DND-41 (cell line): ENCODE data around the gene CRACDL.

Experiments used
- ATAC-seq: fragments of 200-7000 bp; cut with Tn5 transposase; 3 replicates; pipeline ENCODE4 v1.9.1; 2021; ENCODE audit warnings: low read depth; ENCODE audit not compliant: insufficient read depth
- DNase-seq: peaks from one replicate; pipeline ENCODE4 v3.0.0-alpha.2; 2020
- H2AFZ ChIP-seq: 2 replicates; pipeline ENCODE4 v1.6.0; 2012; ENCODE audit warnings: low read depth, low read length
- H3K27ac ChIP-seq: 2 replicates; pipeline ENCODE4 v1.5.1; 2012; ENCODE audit warnings: low read length, inconsistent platforms
- H3K27me3 ChIP-seq: fragments of 200-600 bp; sonication (generic); 2 replicates; pipeline ENCODE4 v1.6.0; 2012; ENCODE audit warnings: low read length, mild to moderate bottlenecking, inconsistent platforms; ENCODE audit not compliant: insufficient read depth, poor library complexity
- H3K36me3 ChIP-seq: 2 replicates; pipeline ENCODE4 v1.5.1; 2012; ENCODE audit warnings: low read length, inconsistent platforms; ENCODE audit not compliant: insufficient read depth
- H3K4me1 ChIP-seq: 2 replicates; pipeline ENCODE4 v1.5.1; 2012; ENCODE audit warnings: mild to moderate bottlenecking, low read length; ENCODE audit not compliant: insufficient read depth
- H3K4me2 ChIP-seq: 2 replicates; pipeline ENCODE4 v1.6.0; 2012; ENCODE audit warnings: mild to moderate bottlenecking, moderate library complexity, low read length, inconsistent platforms; ENCODE audit not compliant: insufficient read depth
- H3K4me3 ChIP-seq, 2 experiments: fragments of 200-600 bp in 1 of 2; shearing (Covaris generic) in 1 of 2; 2 replicates each; pipeline ENCODE4 v1.5.1; 2012 to 2016; ENCODE audit warnings: inconsistent platforms in 2 of 2, low read length in 2 of 2, mild to moderate bottlenecking in 2 of 2, low read depth in 1 of 2, moderate library complexity in 1 of 2
- H3K79me2 ChIP-seq: 2 replicates; pipeline ENCODE4 v1.6.0; 2012; ENCODE audit warnings: low read length, inconsistent platforms; ENCODE audit not compliant: insufficient read depth
- H3K9ac ChIP-seq: 2 replicates; pipeline ENCODE4 v1.6.0; 2012; ENCODE audit warnings: low read depth, mild to moderate bottlenecking, inconsistent platforms, low read length, moderate library complexity
- H3K9me3 ChIP-seq: 2 replicates; pipeline ENCODE4 v1.5.1; 2012; ENCODE audit warnings: low read length, moderate library complexity, mild to moderate bottlenecking, inconsistent platforms; ENCODE audit not compliant: insufficient read depth, severe bottlenecking
- H4K20me1 ChIP-seq: 2 replicates; pipeline ENCODE4 v1.6.0; 2012; ENCODE audit warnings: low read length; ENCODE audit not compliant: insufficient read depth
- EZH2 ChIP-seq: IDR thresholded peaks from 3 replicates; pipeline ENCODE4 v1.6.1; 2012; ENCODE audit warnings: borderline replicate concordance, low read depth, mild to moderate bottlenecking, moderate library complexity, low read length, inconsistent platforms; ENCODE audit not compliant: severe bottlenecking
- TF ChIP-seq, protein P1 (sequence below): IDR thresholded peaks from 2 replicates; pipeline ENCODE4 v1.5.1; 2012; ENCODE audit warnings: borderline replicate concordance, low read length, moderate library complexity, mild to moderate bottlenecking; ENCODE audit not compliant: poor library complexity, severe bottlenecking; ENCODE audit errors: extremely low read depth

CRACDL gene

DNA sequence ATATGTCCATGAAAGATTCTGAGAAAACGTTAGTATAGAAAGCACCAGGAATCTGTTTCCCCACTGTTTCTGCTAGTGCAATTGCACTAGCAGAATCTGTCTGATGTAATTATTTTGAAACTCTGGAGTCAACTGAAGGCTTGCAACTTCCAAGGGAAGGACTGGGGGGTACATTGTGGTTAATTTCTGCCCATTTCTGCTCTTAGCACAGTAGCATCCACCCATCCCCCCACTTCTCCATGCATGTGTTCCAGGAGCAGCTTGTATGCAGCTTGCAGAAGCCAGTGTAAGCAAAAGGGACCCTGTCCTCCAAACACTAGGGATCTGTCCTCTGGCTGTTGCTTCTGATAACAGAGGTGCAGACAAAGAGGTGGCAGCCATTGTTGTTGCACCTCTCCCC lies 74.4 kb downstream of the CRACDL start:
- no peaks in the 10 kb centered on the region for H3K79me2 ChIP-seq
- no peak overlapping the region for H3K9ac ChIP-seq
- no peaks in the 10 kb centered on the region for H3K4me1 ChIP-seq
- no peak for TF ChIP-seq EZH2
- TF ChIP-seq, protein P1, sequence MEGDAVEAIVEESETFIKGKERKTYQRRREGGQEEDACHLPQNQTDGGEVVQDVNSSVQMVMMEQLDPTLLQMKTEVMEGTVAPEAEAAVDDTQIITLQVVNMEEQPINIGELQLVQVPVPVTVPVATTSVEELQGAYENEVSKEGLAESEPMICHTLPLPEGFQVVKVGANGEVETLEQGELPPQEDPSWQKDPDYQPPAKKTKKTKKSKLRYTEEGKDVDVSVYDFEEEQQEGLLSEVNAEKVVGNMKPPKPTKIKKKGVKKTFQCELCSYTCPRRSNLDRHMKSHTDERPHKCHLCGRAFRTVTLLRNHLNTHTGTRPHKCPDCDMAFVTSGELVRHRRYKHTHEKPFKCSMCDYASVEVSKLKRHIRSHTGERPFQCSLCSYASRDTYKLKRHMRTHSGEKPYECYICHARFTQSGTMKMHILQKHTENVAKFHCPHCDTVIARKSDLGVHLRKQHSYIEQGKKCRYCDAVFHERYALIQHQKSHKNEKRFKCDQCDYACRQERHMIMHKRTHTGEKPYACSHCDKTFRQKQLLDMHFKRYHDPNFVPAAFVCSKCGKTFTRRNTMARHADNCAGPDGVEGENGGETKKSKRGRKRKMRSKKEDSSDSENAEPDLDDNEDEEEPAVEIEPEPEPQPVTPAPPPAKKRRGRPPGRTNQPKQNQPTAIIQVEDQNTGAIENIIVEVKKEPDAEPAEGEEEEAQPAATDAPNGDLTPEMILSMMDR = no peak
- H3K27ac ChIP-seq = no peak overlapping the region
- H3K4me2 ChIP-seq = no peak overlapping the region
- no peak for DNase-seq
- peaks cover 9% of the 10 kb centered on the region for H3K9me3 ChIP-seq
- no peak overlapping the region for H2AFZ ChIP-seq
- ATAC-seq = no peak
- no peak overlapping the region for H3K4me3 ChIP-seq
- no peaks in the 10 kb centered on the region for H3K27me3 ChIP-seq
- H3K36me3 ChIP-seq = no peaks in the 10 kb centered on the region
- H4K20me1 ChIP-seq = no peaks in the 10 kb centered on the region

- TF ChIP-seq, protein P1 = no peak
- no peak for TF ChIP-seq EZH2
- no peaks in the 10 kb centered on the region for H4K20me1 ChIP-seq
- H3K9me3 ChIP-seq = peaks cover 9% of the 10 kb centered on the region
- no peak overlapping the region for H3K9ac ChIP-seq
- no peaks in the 10 kb centered on the region for H3K27me3 ChIP-seq
- H3K4me3 ChIP-seq = no peak overlapping the region
- H3K4me1 ChIP-seq = no peaks in the 10 kb centered on the region
- DNase-seq (no peak), ATAC-seq (no peak)
- no peak overlapping the region for H3K27ac ChIP-seq
- H2AFZ ChIP-seq = no peak overlapping the region
- no peaks in the 10 kb centered on the region for H3K36me3 ChIP-seq
- H3K4me2 ChIP-seq = no peak overlapping the region
- H3K79me2 ChIP-seq = no peaks in the 10 kb centered on the region
These were observed 76.7 kb downstream of the CRACDL start for GRCh38 chr2:98859323-98859722.

GRCh38 chr2:98857001-98857400 lies 79.0 kb downstream of the CRACDL start:
- no peak overlapping the region for H2AFZ ChIP-seq
- DNase-seq (no peak), ATAC-seq (no peak)
- H3K4me1 ChIP-seq = no peaks in the 10 kb centered on the region
- H3K79me2 ChIP-seq = no peaks in the 10 kb centered on the region
- H3K27ac ChIP-seq = no peak overlapping the region
- no peaks in the 10 kb centered on the region for H4K20me1 ChIP-seq
- no peak for TF ChIP-seq EZH2
- TF ChIP-seq, protein P1 = no peak
- H3K36me3 ChIP-seq = no peaks in the 10 kb centered on the region
- peaks cover 9% of the 10 kb centered on the region for H3K9me3 ChIP-seq
- no peak overlapping the region for H3K4me2 ChIP-seq
- no peaks in the 10 kb centered on the region for H3K27me3 ChIP-seq
- no peak overlapping the region for H3K4me3 ChIP-seq
- H3K9ac ChIP-seq = no peak overlapping the region

DNA sequence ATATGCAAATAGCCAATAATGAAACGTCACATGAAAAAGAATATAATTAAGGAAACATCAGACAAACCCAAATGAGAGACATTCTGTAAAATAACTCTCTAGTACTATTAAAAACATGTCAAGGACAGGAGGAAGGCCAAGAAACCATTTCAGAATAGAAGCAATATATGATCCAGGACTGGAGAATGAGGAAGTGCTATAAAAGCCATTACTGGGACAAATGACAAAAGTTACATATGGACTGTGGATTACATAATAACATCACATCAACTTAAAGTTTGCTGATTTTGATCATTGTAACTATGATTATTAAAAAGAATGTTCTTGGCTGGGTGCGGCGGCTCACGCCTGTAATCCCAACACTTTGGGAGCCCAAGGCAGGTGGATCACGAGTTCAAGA lies 81.3 kb downstream of the CRACDL start:
- TF ChIP-seq EZH2 = no peak
- TF ChIP-seq, protein P1 = no peak
- Histone ChIP-seq H3K79me2 (no peaks in the 10 kb centered on the region), H3K4me1 (no peaks in the 10 kb centered on the region), H3K9me3 (peaks cover 9% of the 10 kb centered on the region), H3K36me3 (no peaks in the 10 kb centered on the region), H3K4me2 (no peak overlapping the region), H4K20me1 (no peaks in the 10 kb centered on the region), H3K9ac (no peak overlapping the region), H2AFZ (no peak overlapping the region), H3K27ac (no peak overlapping the region), H3K27me3 (no peaks in the 10 kb centered on the region), H3K4me3 (no peak overlapping the region)
- no peak for DNase-seq
- ATAC-seq = no peak
